GM12801 (cell line): ENCODE data around the gene NCS1.

Experiments
- CTCF ChIP-seq: IDR thresholded peaks from one replicate; pipeline ENCODE4 v1.5.1; 2011; ENCODE audit warnings: control low read depth; ENCODE audit not compliant: insufficient read length; ENCODE audit errors: extremely low read depth

Gene NCS1

GRCh38 chr9:130275156-130275555 lies 103.0 kb downstream of the NCS1 start:
- no peak for TF ChIP-seq CTCF

- TF ChIP-seq CTCF, result no peak
Measured at GRCh38 chr9:130276121-130276520, 103.9 kb downstream of the NCS1 start.

GRCh38 chr9:130276955-130277354 lies 104.8 kb downstream of the NCS1 start:
- TF ChIP-seq CTCF, result no peak

- no peak for TF ChIP-seq CTCF
Measured at GRCh38 chr9:130283539-130284248, 111.5 kb downstream of the NCS1 start.

- TF ChIP-seq CTCF, result no peak
Measured at GRCh38 chr9:130284249-130284625, 112.0 kb downstream of the NCS1 start.

- TF ChIP-seq CTCF, result no peak
Measured at GRCh38 chr9:130284690-130285089, 112.5 kb downstream of the NCS1 start.

GRCh38 chr9:130285271-130285670 lies 113.1 kb downstream of the NCS1 start:
- TF ChIP-seq CTCF, result no peak
